GM12878 (cell line): ENCODE data around the gene BLNK. TPM values are rescaled to one million over a fixed set of nuclear protein-coding genes. Genes with fewer than 3 reads are reported as not detected.

Source experiments
- ATAC-seq: fragments of 200-7000 bp; cut with Tn5 transposase; 3 replicates; pipeline ENCODE4 v1.9.1; 2020; ENCODE audit warnings: mild to moderate bottlenecking, moderate library complexity
- BruUV-seq: library from RNA; stranded (reverse); fragments of 400-500 nt; replicated peaks from 2 replicates; lab custom pipeline; 2021; lab: Mats Ljungman, UMichigan
- CTCF ChIA-PET: fragments of 300-600 bp; sonication (Branson Sonifier 250); formaldehyde crosslinking; extraction: SDS; loops from one replicate; lab custom pipeline; 2021; ENCODE audit warnings: inconsistent platforms; lab: Yijun Ruan, JAX
- POLR2A ChIA-PET: fragments of 350-600 bp; formaldehyde crosslinking; extraction: SDS; loops from one replicate; lab custom pipeline; 2021; ENCODE audit warnings: inconsistent platforms; lab: Charles Lee
- RAD21 ChIA-PET: fragments of 300-600 bp; sonication (Branson Sonifier 250); formaldehyde crosslinking; loops from one replicate; lab custom pipeline; 2023; ENCODE audit warnings: antibody characterized with exemption; ENCODE audit not compliant: unreplicated experiment; lab: Charles Lee
- SMC1A ChIA-PET: fragments of 300-600 bp; sonication (Branson Sonifier 250); formaldehyde crosslinking; loops from one replicate; lab custom pipeline; 2023; ENCODE audit not compliant: unreplicated experiment, uncharacterized antibody; lab: Charles Lee
- DNase-seq: peaks from one replicate; pipeline ENCODE4 v3.0.0-alpha.2; 2011; ENCODE audit warnings: low read depth, low spot score
- FAIRE-seq: peaks from 3 replicates; lab custom pipeline; 2011; peaks lifted over from hg19 to GRCh38; lab: Jason Lieb, UNC
- H2AFZ ChIP-seq: 2 replicates; pipeline ENCODE4 v1.6.0; 2011; ENCODE audit warnings: low read depth, low read length, control low read depth; ENCODE audit not compliant: control insufficient read depth
- H3K27ac ChIP-seq: 2 replicates; pipeline ENCODE4 v1.5.1; 2011; ENCODE audit warnings: control low read depth; ENCODE audit not compliant: control insufficient read depth, insufficient read depth
- H3K27me3 ChIP-seq, 2 experiments: replicated peaks in 1 of 2; 2 replicates each; pipeline versions ENCODE4 v1.6.0 to v1.6.1; 2011; ENCODE audit warnings: low read length in 1 of 2; ENCODE audit not compliant: control insufficient read depth in 2 of 2, insufficient read depth in 2 of 2
- H3K36me3 ChIP-seq, 2 experiments: 2 replicates each; pipeline ENCODE4 v1.5.1; 2011; ENCODE audit warnings: low read length in 1 of 2; ENCODE audit not compliant: control insufficient read depth in 2 of 2, insufficient read depth in 2 of 2
- H3K4me1 ChIP-seq: 2 replicates; pipeline ENCODE4 v1.6.1; 2011; ENCODE audit warnings: mild to moderate bottlenecking, low read length, moderate library complexity, mixed read lengths; ENCODE audit not compliant: control insufficient read depth, insufficient read depth
- H3K4me2 ChIP-seq: 2 replicates; pipeline ENCODE4 v1.6.0; 2011; ENCODE audit warnings: control low read depth; ENCODE audit not compliant: control insufficient read depth, insufficient read depth
- H3K4me3 ChIP-seq: fragments of 200-600 bp; sonication (generic); 2 replicates; pipeline ENCODE4 v1.5.1; 2016
- H3K79me2 ChIP-seq: 2 replicates; pipeline ENCODE4 v1.6.0; 2011; ENCODE audit warnings: low read length; ENCODE audit not compliant: control insufficient read depth, insufficient read depth
- H3K9ac ChIP-seq: 2 replicates; pipeline ENCODE4 v1.8.0; 2011; ENCODE audit warnings: low read length, control low read depth, mixed read lengths; ENCODE audit not compliant: control insufficient read depth, insufficient read depth
- H3K9me3 ChIP-seq: replicated peaks from 3 replicates; pipeline ENCODE4 v1.5.1; 2011; ENCODE audit warnings: mild to moderate bottlenecking, low read length; ENCODE audit not compliant: control insufficient read depth, insufficient read depth
- H4K20me1 ChIP-seq: 2 replicates; pipeline ENCODE4 v1.6.0; 2011; ENCODE audit not compliant: control insufficient read depth, insufficient read depth
- BCL3 ChIP-seq: IDR thresholded peaks from 2 replicates; pipeline ENCODE4 v1.6.1; 2011; ENCODE audit warnings: borderline replicate concordance, low read depth, mild to moderate bottlenecking, moderate library complexity, low read length; ENCODE audit not compliant: insufficient read depth, poor library complexity, severe bottlenecking
- DPF2 ChIP-seq: fragments of 450-650 bp; IDR thresholded peaks from 2 replicates; pipeline ENCODE4 v1.6.1; 2017; ENCODE audit warnings: mild to moderate bottlenecking
- MEF2A ChIP-seq: IDR thresholded peaks from 2 replicates; pipeline ENCODE4 v1.6.1; 2011; ENCODE audit warnings: low read depth, mild to moderate bottlenecking, low read length, moderate library complexity; ENCODE audit not compliant: insufficient read depth
- MLLT1 ChIP-seq: fragments of 450-650 bp; IDR thresholded peaks from 2 replicates; pipeline ENCODE4 v1.6.1; 2016; ENCODE audit warnings: mild to moderate bottlenecking
- NFYB ChIP-seq: IDR thresholded peaks from 2 replicates; pipeline ENCODE4 v1.6.1; 2011; ENCODE audit warnings: low read depth, mild to moderate bottlenecking, low read length, improper control_type of control experiment, moderate library complexity; ENCODE audit not compliant: insufficient read depth
- NR2F1 ChIP-seq: fragments of 450-650 bp; conservative IDR thresholded peaks from 2 replicates; pipeline ENCODE4 v1.6.1; 2017; ENCODE audit warnings: mild to moderate bottlenecking
- PKNOX1 ChIP-seq: fragments of 450-650 bp; IDR thresholded peaks from 2 replicates; pipeline ENCODE4 v1.6.1; 2016; ENCODE audit warnings: mild to moderate bottlenecking
- POLR2A ChIP-seq: IDR thresholded peaks from 2 replicates; pipeline ENCODE4 v1.6.1; 2011; ENCODE audit warnings: low read depth, mild to moderate bottlenecking, low read length
- RB1 ChIP-seq: fragments of 450-650 bp; formaldehyde crosslinking; IDR thresholded peaks from 2 replicates; pipeline ENCODE4 v1.6.1; 2017; ENCODE audit warnings: mild to moderate bottlenecking, borderline replicate concordance
- SIN3A ChIP-seq: IDR thresholded peaks from 2 replicates; pipeline ENCODE4 v1.6.1; 2012; ENCODE audit warnings: low read depth, low read length, improper control_type of control experiment
- SREBF1 ChIP-seq: IDR thresholded peaks from 2 replicates; pipeline ENCODE4 v1.6.1; 2012; ENCODE audit warnings: mild to moderate bottlenecking, low read length
- ZZZ3 ChIP-seq: IDR thresholded peaks from 2 replicates; pipeline ENCODE4 v1.6.1; 2011; ENCODE audit warnings: low read depth; ENCODE audit not compliant: control insufficient read depth, insufficient read length
- WGBS: methylation state at CpG from one replicate; pipeline ENCODE4 v1.1.6; 2016; ENCODE audit warnings: low lambda C conversion rate; ENCODE audit not compliant: insufficient replicate concordance, insufficient coverage; ENCODE audit errors: missing lambda C conversion rate; 5-methylcytosine and 5-hydroxymethylcytosine counted together
- in situ Hi-C: fragments of 300-500 bp; cut with MboI; formaldehyde crosslinking; loops from 9 replicates; pipeline ENCODE4 v1.14.3; 2018; ENCODE audit warnings: mixed read lengths
- intact Hi-C: fragments of 100-400 bp; cut with micrococcal nuclease; formaldehyde crosslinking; loops from one replicate; pipeline ENCODE4 v1.14.2; 2022; ENCODE audit not compliant: unreplicated experiment
- polyA plus RNA-seq, 11 experiments: library from polyadenylated mRNA; depleted of rRNA in 4 of 11; unstranded in 6 of 11; stranded (reverse) in 5 of 11; fragments of >200 nt; fragmentation: Nextera tagmentation in 4 of 11; fragmentation: Illumina TruSeq in 1 of 11; extraction: Ambion mirVana in 4 of 11; extraction: Trizol in 1 of 11; gene quantifications; 1 replicate in 1 of 11; 2 replicates in 10 of 11; pipeline versions ENCODE4 v1.2.1 to v1.2.3, GENCODE V29; 2011 to 2016; ENCODE audit warnings: inconsistent platforms in 2 of 11, missing spikeins in 2 of 11, low read depth in 1 of 11
- total RNA-seq, 4 experiments: library from RNA; depleted of rRNA in 3 of 4; stranded (reverse); fragments of >200 nt in 3 of 4; fragmentation: Illumina TruSeq in 1 of 4; extraction: Trizol in 1 of 4; gene quantifications; 2 replicates each; pipeline versions ENCODE4 v1.2.1 to v1.2.3, GENCODE V29; 2013 to 2021

The BLNK gene
- total and polyA plus RNA-seq, 10 of the 15 experiments (the other 5 are each of a cell fraction or from before 2014, with no cell fraction given) = 79.5 to 201 (median 139) TPM

- H3K4me2 ChIP-seq = no peak overlapping the region
- no peak overlapping the region for H3K9ac ChIP-seq
- peaks cover 38% of the 10 kb centered on the region for H3K4me1 ChIP-seq
- DNase-seq (no peak), FAIRE-seq (no peak), ATAC-seq (no peak)
- H3K9me3 ChIP-seq = no peaks in the 10 kb centered on the region
- WGBS = 97% methylated on average over 6 of the region's 6 CpGs
- peaks cover 11 to 26% of the 10 kb centered on the region in 2 experiments for H3K36me3 ChIP-seq
- no peak overlapping the region for H3K27ac ChIP-seq
- no peaks in the 10 kb centered on the region for H3K27me3 ChIP-seq
- no peak overlapping the region; the same call in 1 of the 2 replicates for H3K4me3 ChIP-seq
- ChIA-PET CTCF (interaction anchor here (0.7 to 4.8 kb wide), 4 partner anchors 8 to 32 kb away, joined by 3 to 26 read pairs (median 7); no protein-coding TSS in a partner anchor), SMC1A (interaction anchor here (1.3 to 11.3 kb wide), 6 partner anchors 9 to 35 kb away, joined by 3 to 137 read pairs (median 38); partner anchors contain the start of gene BLNK), POLR2A (interaction anchor here (2.1 kb wide), 1 partner anchor 10 kb away, joined by 8 read pairs; no protein-coding TSS in a partner anchor), RAD21 (interaction anchor here (0.8 to 19.3 kb wide), 3 partner anchors 12 to 34 kb away, joined by 3 to 362 read pairs (median 46); partner anchors contain the start of gene BLNK)
- H2AFZ ChIP-seq = no peak overlapping the region
- BruUV-seq = no TSS peak
- peaks cover 91% of the 10 kb centered on the region for H3K79me2 ChIP-seq
- TF ChIP-seq RB1 = no peak
- TF ChIP-seq NFYB = 0 out of 2 replicates have a peak, but pooled peaks have one; percentile 18
- in situ Hi-C loops (no loop called here), intact Hi-C loops (no loop called here)
- H4K20me1 ChIP-seq = peaks cover 14% of the 10 kb centered on the region
Measured at GRCh38 chr10:96259150-96259549, 12.2 kb downstream of the BLNK start.

GRCh38 chr10:96257944-96258343 is 13.4 kb downstream of the BLNK start:
- in situ Hi-C loops = no loop called here
- H3K79me2 ChIP-seq = peaks cover 87% of the 10 kb centered on the region
- FAIRE-seq (no peak), ATAC-seq (peak; percentile 19; the same call in 2 of the 3 replicates), DNase-seq (no peak)
- H3K27ac ChIP-seq = peak overlapping the region; percentile 38
- no peak overlapping the region for H2AFZ ChIP-seq
- ChIA-PET CTCF (interaction anchor here (0.6 to 3.4 kb wide), 4 partner anchors 28 to 1061 kb away, joined by 3 to 14 read pairs (median 8); partner anchors contain the start of gene FRAT1), POLR2A (interaction anchor here (1.2 to 3.4 kb wide), 6 partner anchors 8 to 80 kb away, joined by 3 to 19 read pairs (median 4); partner anchors contain the start of gene BLNK), SMC1A (interaction anchor here (1.0 to 11.3 kb wide), 7 partner anchors 8 to 36 kb away, joined by 3 to 137 read pairs (median 5); partner anchors contain the start of gene BLNK), RAD21 (interaction anchor here (1.4 to 7.1 kb wide), 4 partner anchors 13 to 35 kb away, joined by 4 to 46 read pairs (median 7); partner anchors contain the start of gene BLNK)
- peak overlapping the region; percentile 56 for H3K4me2 ChIP-seq
- peak overlapping the region; percentile 58 for H3K9ac ChIP-seq
- intact Hi-C loops = no loop called here
- no TSS peak for BruUV-seq
- no peaks in the 10 kb centered on the region for H3K27me3 ChIP-seq
- peaks cover 8 to 31% of the 10 kb centered on the region in 2 experiments for H3K36me3 ChIP-seq
- peaks cover 14% of the 10 kb centered on the region for H4K20me1 ChIP-seq
- peak overlapping the region; percentile 1; the same call in 1 of the 2 replicates for H3K4me3 ChIP-seq
- WGBS = 59% methylated on average over 4 of the region's 4 CpGs
- no peaks in the 10 kb centered on the region for H3K9me3 ChIP-seq
- H3K4me1 ChIP-seq = peaks cover 34% of the 10 kb centered on the region
- TF ChIP-seq MLLT1 = no peak
- no peak for TF ChIP-seq ZZZ3
- TF ChIP-seq SREBF1 = no peak
- no peak for TF ChIP-seq POLR2A
- no peak for TF ChIP-seq SIN3A
- TF ChIP-seq DPF2 = no peak
- no peak for TF ChIP-seq NR2F1
- no peak for TF ChIP-seq PKNOX1
- TF ChIP-seq MEF2A = 0 out of 2 replicates have a peak, but pooled peaks have one; percentile 9
- no peak for TF ChIP-seq BCL3
